ENCODE results near the gene ZNF664.

Gene ZNF664

DNA sequence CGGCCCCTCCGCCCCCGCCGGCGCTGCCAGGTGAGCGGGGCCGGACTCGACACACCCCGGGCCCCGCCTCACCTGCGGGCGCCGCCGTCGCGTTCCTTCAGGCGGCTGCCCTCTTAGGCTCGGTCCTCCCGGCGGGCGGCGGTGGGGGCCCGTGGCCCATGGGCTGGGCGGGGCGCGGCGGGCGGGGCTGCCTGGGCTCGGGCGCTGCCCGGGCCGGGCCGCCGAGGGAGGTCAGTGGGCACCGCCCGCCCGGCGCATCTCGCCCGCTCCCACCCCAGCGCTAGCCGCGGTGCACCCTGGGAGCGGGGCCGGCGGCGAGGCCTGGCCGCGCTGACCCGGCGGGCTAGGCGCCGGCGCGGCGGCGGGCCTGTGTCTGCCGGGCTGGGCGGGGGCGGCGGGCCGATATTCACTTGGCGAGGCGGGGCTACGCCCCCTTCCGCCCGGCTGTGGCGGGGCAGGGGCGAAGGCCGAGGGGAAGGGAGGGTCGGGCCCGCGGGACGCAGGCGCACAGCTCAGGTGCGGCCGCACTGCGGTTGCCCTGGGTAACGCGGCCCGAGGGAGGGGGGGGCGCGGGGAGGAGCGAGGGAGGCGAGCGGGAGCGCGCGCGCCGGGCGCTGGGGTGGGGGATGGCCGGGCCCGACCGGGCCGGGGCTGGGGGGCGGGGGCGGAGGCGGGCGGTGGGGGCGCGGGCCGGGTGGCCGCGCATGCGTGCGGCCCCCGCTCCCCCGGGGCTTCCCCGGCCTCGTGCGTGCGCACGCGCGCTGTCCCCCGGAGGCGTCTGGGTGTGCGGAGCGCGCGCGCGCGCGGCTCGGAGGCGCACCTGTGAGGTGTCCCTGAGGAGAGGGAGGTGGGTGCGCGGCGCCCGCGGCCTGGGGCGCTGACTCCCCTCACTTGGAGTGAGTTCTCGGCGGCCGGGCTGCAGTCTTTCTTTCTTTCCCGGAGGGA, at the start of gene ZNF664, which contains the start of gene CCDC92:
ZNF664 (plus strand) TSS at position 759 of the 945 bp plus-strand sequence. CDS start 38,930 bp downstream, outside the sequence.
CCDC92 (minus strand) TSS at position 375 of the 945 bp plus-strand sequence. CDS start 28,526 bp downstream, outside the sequence.
- H3K4me1 Mint-ChIP-seq (ENCODE audit: low read depth) = peaks cover 49% of the 10 kb centered on the region
- no peaks in the 10 kb centered on the region for H3K9me3 Mint-ChIP-seq
- H3K27ac Mint-ChIP-seq = peak within 1 kb of the TSS; percentile 88
- H3K27me3 Mint-ChIP-seq = no peaks in the 10 kb centered on the region
- peak; percentile 97 for DNase-seq
- peaks cover 42% of the 10 kb centered on the region for H3K36me3 Mint-ChIP-seq (ENCODE audit: low read depth)
- peak within 1 kb of the TSS; percentile 91 for H3K4me3 Mint-ChIP-seq

DNA sequence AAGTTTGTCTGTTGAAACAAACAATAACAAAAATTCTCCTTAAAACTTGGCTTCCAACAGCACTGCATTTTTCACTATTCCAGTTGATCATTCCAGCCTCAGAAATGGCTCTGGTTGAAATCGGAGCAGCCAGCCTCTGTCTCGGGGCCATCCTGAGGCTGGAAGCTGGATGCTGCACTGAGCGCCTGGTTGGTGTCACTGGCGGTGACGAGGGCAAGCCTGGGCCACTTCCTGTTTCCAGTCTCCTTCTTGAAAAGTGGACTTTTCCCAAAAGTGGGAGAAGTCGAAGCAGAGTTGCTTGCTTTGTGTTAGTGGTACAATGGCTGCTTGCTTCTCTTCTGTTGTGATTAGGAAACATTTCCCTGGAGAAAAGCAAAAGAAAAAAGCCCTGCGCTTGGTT, 49.1 kb upstream of the ZNF664 start:
- no peak for DNase-seq
- H3K36me3 Mint-ChIP-seq (ENCODE audit: low read depth) = no peaks in the 10 kb centered on the region
- H3K27ac Mint-ChIP-seq = no peak overlapping the region
- no peaks in the 10 kb centered on the region for H3K9me3 Mint-ChIP-seq
- peaks cover 6% of the 10 kb centered on the region for H3K4me1 Mint-ChIP-seq (ENCODE audit: low read depth)
- H3K27me3 Mint-ChIP-seq = peaks cover 6% of the 10 kb centered on the region
- H3K4me3 Mint-ChIP-seq = no peak overlapping the region

DNA sequence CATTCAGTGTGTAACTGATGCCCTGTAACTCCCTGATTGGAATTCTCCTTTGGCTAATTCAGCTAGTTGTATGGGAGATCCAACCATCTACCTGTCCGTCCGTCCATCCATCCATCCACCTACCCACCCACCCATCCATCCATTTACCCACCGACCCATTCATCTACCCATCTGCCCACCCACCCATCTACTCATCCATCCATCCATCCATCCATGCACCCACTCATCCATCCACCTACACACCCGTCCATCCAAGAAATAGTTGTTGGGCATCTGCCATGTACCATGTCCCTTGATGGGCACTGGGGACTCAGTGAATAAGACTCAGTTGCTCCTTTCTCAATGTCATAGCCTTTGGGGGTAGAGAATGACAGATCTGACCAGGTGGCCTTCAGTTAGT, 48.5 kb upstream of the ZNF664 start:
- Mint-ChIP-seq H3K27ac (no peak overlapping the region), H3K36me3 (ENCODE audit: low read depth) (no peaks in the 10 kb centered on the region), H3K4me1 (ENCODE audit: low read depth) (peaks cover 6% of the 10 kb centered on the region), H3K4me3 (no peak overlapping the region), H3K27me3 (peaks cover 2% of the 10 kb centered on the region), H3K9me3 (no peaks in the 10 kb centered on the region)
- no peak for DNase-seq

DNA sequence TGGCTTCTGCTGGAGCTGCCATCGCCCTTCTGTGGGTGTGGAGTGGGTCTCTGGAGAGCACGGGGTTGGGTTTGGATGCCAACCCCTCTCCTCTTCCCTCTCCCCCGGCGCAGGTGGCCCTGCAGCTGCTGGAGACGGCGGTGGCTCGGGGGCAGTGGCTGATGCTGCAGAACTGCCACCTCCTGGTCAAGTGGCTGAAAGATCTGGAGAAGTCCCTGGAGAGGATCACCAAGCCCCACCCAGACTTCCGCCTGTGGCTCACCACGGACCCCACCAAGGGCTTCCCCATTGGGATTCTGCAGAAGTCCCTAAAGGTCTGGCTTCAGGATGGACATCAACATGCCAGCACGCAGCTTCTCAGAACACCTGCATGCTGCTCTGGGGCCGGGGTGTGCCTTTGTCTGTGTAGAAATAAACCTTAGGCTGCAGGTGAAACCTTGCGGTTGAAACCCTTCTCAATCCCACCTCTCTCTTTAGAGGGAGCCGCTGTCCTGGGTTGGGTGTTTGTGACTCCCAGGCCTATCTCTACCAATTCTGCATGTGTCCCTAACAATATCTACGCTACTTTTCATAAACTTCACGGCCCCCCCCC, 44.6 kb upstream of the ZNF664 start:
- H3K36me3 Mint-ChIP-seq (ENCODE audit: low read depth) = no peaks in the 10 kb centered on the region
- H3K27ac Mint-ChIP-seq = no peak overlapping the region
- H3K4me1 Mint-ChIP-seq (ENCODE audit: low read depth) = peaks cover 18% of the 10 kb centered on the region
- no peak overlapping the region for H3K4me3 Mint-ChIP-seq
- H3K27me3 Mint-ChIP-seq = peaks cover 2% of the 10 kb centered on the region
- H3K9me3 Mint-ChIP-seq = no peaks in the 10 kb centered on the region
- DNase-seq = no peak

DNA sequence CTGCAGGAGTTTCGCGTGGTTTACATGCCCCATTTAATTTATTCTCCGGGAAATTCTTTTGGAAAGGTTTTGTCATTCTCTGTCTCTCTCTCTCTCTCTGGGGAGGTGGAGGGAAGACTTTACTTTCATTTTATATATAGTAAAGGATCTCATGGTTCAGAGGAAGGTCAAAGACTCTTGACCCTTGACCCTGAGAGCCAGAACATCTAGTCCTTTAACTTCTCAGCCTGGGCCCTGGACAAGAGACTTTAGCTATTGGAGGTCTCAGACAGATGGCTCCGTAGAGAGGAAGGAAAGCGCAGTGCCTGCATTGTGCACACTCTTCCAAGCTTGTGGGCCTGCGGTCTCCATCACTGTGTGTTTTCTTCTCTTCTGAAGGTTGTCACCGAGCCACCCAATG, 44.1 kb upstream of the ZNF664 start:
- H3K4me3 Mint-ChIP-seq = no peak overlapping the region

DNA sequence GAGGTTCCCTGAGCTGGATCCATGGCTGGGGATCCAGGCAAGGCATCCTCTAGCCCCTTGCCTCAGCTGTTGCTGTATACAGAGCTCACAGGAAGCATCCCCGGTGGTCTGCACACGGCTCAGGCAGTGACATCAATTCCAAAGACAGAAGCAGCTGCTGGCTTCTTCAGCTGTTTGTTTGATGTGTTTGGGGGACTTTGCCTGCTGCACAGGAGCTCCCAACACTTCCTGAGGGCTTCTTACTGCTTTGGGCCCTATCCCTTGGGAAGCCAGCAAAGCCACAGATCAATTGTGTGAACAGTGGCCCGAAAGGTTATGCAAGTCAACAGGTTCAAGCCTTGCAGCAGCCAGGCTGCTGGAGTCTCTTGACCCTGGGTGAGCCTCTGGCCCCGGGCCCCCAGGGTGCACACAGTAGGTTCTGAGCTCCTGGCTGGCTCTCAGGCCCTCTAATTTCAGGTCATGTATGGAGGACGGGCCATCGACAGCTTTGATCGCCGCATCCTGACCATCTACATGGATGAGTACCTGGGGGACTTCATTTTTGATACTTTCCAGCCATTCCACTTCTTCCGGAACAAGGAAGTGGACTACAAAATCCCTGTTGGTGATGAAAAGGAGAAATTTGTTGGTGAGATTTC, 43.0 kb upstream of the ZNF664 start:
- Mint-ChIP-seq H3K4me3 (no peak overlapping the region), H3K4me1 (ENCODE audit: low read depth) (peaks cover 21% of the 10 kb centered on the region), H3K9me3 (no peaks in the 10 kb centered on the region), H3K27me3 (peaks cover 2% of the 10 kb centered on the region), H3K36me3 (ENCODE audit: low read depth) (no peaks in the 10 kb centered on the region), H3K27ac (no peak overlapping the region)
- DNase-seq = no peak

More for the DNA sequence above, 44.1 kb upstream of the ZNF664 start:
- Mint-ChIP-seq H3K27ac (no peak overlapping the region), H3K4me1 (ENCODE audit: low read depth) (peaks cover 21% of the 10 kb centered on the region), H3K36me3 (ENCODE audit: low read depth) (no peaks in the 10 kb centered on the region), H3K9me3 (no peaks in the 10 kb centered on the region), H3K27me3 (peaks cover 2% of the 10 kb centered on the region)
- DNase-seq = no peak

DNA sequence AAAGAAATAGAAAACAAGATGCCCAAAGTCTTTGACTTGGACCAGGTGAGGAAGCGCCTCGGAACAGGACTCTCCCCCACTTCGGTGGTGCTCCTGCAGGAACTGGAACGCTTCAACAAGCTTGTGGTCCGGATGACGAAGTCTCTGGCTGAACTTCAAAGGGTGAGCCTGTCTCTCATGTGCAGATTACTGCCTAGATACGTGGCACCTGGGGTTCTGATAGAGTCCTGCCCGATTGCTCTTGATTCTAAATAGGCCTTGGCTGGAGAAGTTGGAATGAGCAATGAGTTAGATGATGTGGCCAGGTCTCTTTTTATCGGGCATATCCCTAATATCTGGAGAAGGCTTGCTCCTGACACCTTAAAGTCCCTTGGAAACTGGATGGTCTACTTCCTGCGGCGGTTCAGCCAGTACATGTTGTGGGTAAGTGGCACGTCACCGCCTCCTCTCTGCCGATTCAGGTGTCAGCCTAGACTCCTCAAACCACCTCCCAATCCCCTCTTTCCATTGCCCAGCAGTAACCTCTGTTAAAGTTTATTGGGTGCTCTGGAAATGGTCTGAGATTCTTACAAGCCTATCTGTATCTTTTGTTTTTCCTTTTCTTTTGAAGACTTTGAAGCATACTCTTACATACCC, 41.2 kb upstream of the ZNF664 start:
- no peak overlapping the region for H3K27ac Mint-ChIP-seq

DNA sequence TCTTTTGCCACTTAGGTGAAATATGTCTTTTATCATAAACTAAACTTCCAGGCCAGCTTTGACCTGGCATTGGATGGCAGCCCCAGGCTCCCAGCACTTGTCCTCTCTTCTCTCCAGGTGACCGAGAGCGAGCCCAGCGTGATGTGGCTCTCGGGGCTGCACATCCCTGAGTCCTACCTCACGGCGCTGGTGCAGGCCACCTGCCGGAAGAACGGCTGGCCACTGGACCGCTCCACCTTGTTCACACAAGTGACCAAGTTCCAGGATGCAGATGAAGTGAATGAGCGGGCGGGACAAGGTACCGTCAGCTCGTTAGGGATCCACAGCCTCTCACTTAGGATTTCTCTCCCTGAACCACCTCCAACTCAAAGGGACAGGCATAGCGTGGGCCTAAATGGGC, 39.8 kb upstream of the ZNF664 start:
- H3K4me3 Mint-ChIP-seq = no peak overlapping the region

More for the DNA sequence above, 41.2 kb upstream of the ZNF664 start:
- Mint-ChIP-seq H3K27me3 (peaks cover 2% of the 10 kb centered on the region), H3K9me3 (no peaks in the 10 kb centered on the region), H3K4me3 (peak overlapping the region; percentile 11), H3K4me1 (ENCODE audit: low read depth) (peaks cover 24% of the 10 kb centered on the region), H3K36me3 (ENCODE audit: low read depth) (peaks cover 5% of the 10 kb centered on the region)
- no peak for DNase-seq

DNA sequence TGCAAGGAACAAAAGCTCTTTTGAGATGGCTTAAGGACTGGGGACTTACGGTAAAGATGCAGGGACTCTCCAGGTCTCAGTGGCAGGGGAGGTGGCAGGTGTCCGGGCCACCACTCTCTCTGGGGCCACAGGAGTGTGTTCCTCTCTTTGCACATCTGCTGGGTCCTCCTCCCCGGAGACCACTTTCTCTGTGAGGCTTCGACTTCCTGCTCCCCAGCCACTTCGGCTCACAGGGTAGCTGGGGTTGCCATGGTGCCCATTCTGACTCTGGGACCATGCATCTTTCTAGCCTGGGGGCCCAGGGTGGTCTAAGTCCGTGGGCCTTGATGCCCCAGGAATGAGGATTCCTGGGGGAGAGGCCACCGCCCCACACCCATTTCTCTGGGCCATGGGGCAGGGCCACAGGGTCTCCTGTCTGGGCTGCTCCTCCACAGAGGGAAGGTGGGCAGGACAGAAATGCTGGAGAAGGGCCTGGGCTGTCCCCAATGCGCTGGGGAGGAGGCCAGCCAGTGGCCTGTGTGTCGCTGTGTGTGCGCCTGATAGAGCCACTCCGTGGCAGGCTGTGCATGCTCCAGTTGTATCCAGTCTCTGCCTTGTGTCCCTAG, 38.9 kb upstream of the ZNF664 start:
- no peak overlapping the region for H3K4me3 Mint-ChIP-seq
- H3K9me3 Mint-ChIP-seq = no peaks in the 10 kb centered on the region
- peaks cover 43% of the 10 kb centered on the region for H3K4me1 Mint-ChIP-seq (ENCODE audit: low read depth)
- peaks cover 5% of the 10 kb centered on the region for H3K36me3 Mint-ChIP-seq (ENCODE audit: low read depth)
- H3K27me3 Mint-ChIP-seq = peaks cover 2% of the 10 kb centered on the region
- no peak for DNase-seq
- no peak overlapping the region for H3K27ac Mint-ChIP-seq

More for the DNA sequence above, 39.8 kb upstream of the ZNF664 start:
- Mint-ChIP-seq H3K36me3 (ENCODE audit: low read depth) (peaks cover 5% of the 10 kb centered on the region), H3K27me3 (peaks cover 2% of the 10 kb centered on the region), H3K27ac (no peak overlapping the region), H3K9me3 (no peaks in the 10 kb centered on the region), H3K4me1 (ENCODE audit: low read depth) (peaks cover 34% of the 10 kb centered on the region)
- no peak for DNase-seq

DNA sequence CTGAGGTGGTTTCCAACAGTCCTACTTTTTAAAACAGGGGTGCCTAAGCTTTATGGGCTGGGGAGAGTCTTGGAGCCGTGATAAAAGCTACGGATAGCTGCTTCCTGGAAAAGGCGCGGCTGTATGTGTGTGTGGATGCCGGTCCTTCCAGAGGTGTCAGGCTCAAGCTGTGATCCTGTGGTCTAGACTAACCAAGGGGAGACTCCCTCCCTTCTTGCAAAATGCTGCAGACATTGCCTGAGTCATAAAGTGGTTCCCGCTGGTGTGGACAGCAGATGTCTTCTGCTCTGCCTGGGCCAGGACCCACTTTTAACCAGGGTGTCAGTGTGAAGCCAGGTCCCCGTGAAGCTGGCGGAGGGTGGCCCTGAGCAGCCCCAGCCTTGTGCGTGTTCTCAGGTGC, 38.2 kb upstream of the ZNF664 start:
- H3K36me3 Mint-ChIP-seq (ENCODE audit: low read depth) = peaks cover 5% of the 10 kb centered on the region
- H3K4me3 Mint-ChIP-seq = no peak overlapping the region
- peaks cover 45% of the 10 kb centered on the region for H3K4me1 Mint-ChIP-seq (ENCODE audit: low read depth)
- H3K9me3 Mint-ChIP-seq = no peaks in the 10 kb centered on the region
- no peak for DNase-seq
- no peak overlapping the region for H3K27ac Mint-ChIP-seq
- H3K27me3 Mint-ChIP-seq = peaks cover 2% of the 10 kb centered on the region

DNA sequence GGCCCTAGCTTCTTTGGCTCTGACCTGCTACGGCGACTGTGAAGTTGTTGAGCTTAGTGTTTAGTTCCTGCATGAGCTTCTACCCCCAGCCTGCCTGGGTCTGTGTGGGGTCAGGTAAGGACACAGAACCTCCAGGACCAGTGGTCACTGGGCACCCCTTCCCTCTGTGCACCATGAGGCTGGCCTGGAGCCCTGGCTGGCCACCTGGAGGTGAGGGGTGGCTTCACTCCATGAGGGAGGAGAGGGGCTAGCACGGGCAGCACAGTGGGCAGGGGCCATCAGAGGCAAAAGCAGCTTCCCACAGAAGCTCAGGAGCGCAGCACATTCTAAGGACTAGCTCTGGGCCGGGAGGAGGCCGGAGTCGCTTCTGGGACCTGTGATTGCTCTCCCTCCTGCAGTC, 37.1 kb upstream of the ZNF664 start:
- peaks cover 45% of the 10 kb centered on the region for H3K4me1 Mint-ChIP-seq (ENCODE audit: low read depth)
- H3K4me3 Mint-ChIP-seq = no peak overlapping the region
- H3K36me3 Mint-ChIP-seq (ENCODE audit: low read depth) = peaks cover 10% of the 10 kb centered on the region
- H3K9me3 Mint-ChIP-seq = no peaks in the 10 kb centered on the region
- H3K27ac Mint-ChIP-seq = no peak overlapping the region
- DNase-seq = no peak
- peaks cover 2% of the 10 kb centered on the region for H3K27me3 Mint-ChIP-seq

DNA sequence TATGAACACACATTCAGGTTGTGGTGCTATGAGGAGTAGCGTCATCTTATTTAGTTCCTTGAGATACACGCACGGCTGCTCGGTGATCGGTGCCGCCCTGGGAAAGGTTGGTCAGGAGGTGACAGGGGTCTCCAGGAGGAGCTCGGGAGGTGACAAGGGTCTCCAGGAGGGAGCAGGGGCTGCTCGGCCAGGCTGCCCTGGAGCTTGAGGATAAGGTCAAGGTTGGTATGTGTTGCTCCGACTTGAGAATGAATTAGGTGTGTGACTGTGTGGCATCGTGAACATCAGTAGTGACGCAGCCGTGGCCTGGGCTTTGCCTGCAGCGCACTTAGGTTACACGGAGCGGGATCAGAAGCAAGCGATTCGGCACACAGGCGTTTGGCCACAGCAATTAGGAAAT, 36.5 kb upstream of the ZNF664 start:
- no peaks in the 10 kb centered on the region for H3K9me3 Mint-ChIP-seq
- peaks cover 42% of the 10 kb centered on the region for H3K4me1 Mint-ChIP-seq (ENCODE audit: low read depth)
- peak overlapping the region; percentile 75 for H3K27ac Mint-ChIP-seq
- peaks cover 2% of the 10 kb centered on the region for H3K27me3 Mint-ChIP-seq
- H3K36me3 Mint-ChIP-seq (ENCODE audit: low read depth) = peaks cover 13% of the 10 kb centered on the region
- DNase-seq = no peak
- H3K4me3 Mint-ChIP-seq = no peak overlapping the region

DNA sequence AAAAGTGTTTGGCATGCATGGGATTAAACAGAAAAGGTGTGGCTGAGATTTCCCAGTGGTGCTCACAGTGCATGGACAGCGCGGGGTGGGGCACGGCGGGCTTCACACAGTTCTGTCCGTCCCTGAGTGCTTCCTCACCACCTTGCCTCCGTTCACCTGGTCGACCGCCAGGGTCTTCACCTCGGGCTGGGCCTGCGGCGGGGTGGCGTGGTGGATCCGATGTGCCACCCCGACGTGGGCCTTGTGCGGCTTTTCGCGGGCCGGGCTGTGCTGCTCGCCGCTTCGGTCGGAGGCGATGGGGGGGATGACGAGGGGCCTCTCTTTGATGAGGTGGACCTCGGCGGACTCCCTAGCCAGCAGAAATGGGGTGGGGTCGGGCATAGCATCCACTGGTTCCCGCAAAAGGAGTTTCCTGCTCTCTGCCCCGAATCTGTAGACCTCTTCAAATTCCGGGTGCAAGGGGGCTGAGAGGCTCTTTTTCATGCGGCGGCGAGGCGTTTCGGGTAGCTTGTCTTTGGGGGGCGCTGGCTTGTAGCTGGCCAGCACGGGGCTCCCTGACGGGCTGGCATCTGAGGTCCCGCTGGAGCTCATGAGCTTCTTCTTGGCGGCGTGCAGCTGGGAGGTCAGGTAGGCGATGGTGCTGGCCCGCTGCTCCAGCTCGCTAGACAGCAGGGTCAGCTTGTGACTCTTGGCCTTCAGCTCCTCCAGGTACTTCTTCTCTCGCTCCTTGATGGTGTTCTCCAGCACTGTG, 35.9 kb upstream of the ZNF664 start:
- H3K4me1 Mint-ChIP-seq (ENCODE audit: low read depth) = peaks cover 35% of the 10 kb centered on the region
- H3K27ac Mint-ChIP-seq = peak overlapping the region; percentile 87
- peaks cover 20% of the 10 kb centered on the region for H3K36me3 Mint-ChIP-seq (ENCODE audit: low read depth)
- peak overlapping the region; percentile 70 for H3K4me3 Mint-ChIP-seq
- H3K27me3 Mint-ChIP-seq = peaks cover 2% of the 10 kb centered on the region
- DNase-seq = peak; percentile 42
- H3K9me3 Mint-ChIP-seq = no peaks in the 10 kb centered on the region

Measured in activated T-cell treated with anti-CD3 and anti-CD28 coated beads, Interleukin-2, amount 50 U/mL, for 24 hours (primary cell).